ENCODE data around the gene DDN.

DDN gene

DNA sequence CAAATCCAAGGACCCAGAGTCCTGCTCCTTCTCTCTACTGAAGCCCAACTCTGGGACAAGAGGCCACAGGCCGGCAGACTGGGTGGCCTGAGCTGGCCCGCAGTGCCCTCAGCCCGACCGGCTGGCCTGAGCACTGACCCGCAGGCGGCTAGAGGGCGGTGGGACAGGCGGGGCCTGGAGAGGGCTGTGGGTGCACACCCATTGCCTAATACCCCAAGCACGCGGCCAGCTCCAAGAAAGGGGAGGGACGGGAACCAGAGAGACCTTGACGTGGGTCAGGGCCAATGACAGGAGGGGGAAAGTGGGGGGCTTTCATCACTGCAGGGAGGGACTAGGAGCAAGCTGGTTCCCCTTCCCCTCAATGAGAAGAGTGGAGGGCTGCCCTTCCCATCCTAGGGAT, 25.6 kb downstream of the DDN start:
- Histone ChIP-seq H3K4me3 (ENCODE audit: low read length) (no peak overlapping the region), H3K4me1 (ENCODE audit: control insufficient read depth, insufficient read depth, low read length) (peaks cover 42% of the 10 kb centered on the region), H3K9ac (ENCODE audit: low read length) (no peak overlapping the region), H3K27me3 (ENCODE audit: control insufficient read depth, insufficient read depth, low read length) (peaks cover 86% of the 10 kb centered on the region), H3K9me3 (ENCODE audit: control insufficient read depth, low read length) (no peaks in the 10 kb centered on the region), H3K36me3 (ENCODE audit: control insufficient read depth, insufficient read depth, low read length) (no peaks in the 10 kb centered on the region)

- no peak overlapping the region for H3K9ac ChIP-seq (ENCODE audit: low read length)
- H3K4me1 ChIP-seq (ENCODE audit: control insufficient read depth, insufficient read depth, low read length) = peaks cover 37% of the 10 kb centered on the region
- H3K36me3 ChIP-seq (ENCODE audit: control insufficient read depth, insufficient read depth, low read length) = no peaks in the 10 kb centered on the region
- H3K27me3 ChIP-seq (ENCODE audit: control insufficient read depth, insufficient read depth, low read length) = peaks cover 84% of the 10 kb centered on the region
- H3K9me3 ChIP-seq (ENCODE audit: control insufficient read depth, low read length) = no peaks in the 10 kb centered on the region
- no peak overlapping the region for H3K4me3 ChIP-seq (ENCODE audit: low read length)
Measured at GRCh38 chr12:48972952-48973483, 26.2 kb downstream of the DDN start.

- H3K27me3 ChIP-seq (ENCODE audit: control insufficient read depth, insufficient read depth, low read length) = peaks cover 79% of the 10 kb centered on the region
- H3K36me3 ChIP-seq (ENCODE audit: control insufficient read depth, insufficient read depth, low read length) = no peaks in the 10 kb centered on the region
- H3K4me3 ChIP-seq (ENCODE audit: low read length) = no peak overlapping the region
- peaks cover 30% of the 10 kb centered on the region for H3K4me1 ChIP-seq (ENCODE audit: control insufficient read depth, insufficient read depth, low read length)
- H3K9me3 ChIP-seq (ENCODE audit: control insufficient read depth, low read length) = no peaks in the 10 kb centered on the region
- H3K9ac ChIP-seq (ENCODE audit: low read length) = no peak overlapping the region
Measured at GRCh38 chr12:48972213-48972951, 26.8 kb downstream of the DDN start.

DNA sequence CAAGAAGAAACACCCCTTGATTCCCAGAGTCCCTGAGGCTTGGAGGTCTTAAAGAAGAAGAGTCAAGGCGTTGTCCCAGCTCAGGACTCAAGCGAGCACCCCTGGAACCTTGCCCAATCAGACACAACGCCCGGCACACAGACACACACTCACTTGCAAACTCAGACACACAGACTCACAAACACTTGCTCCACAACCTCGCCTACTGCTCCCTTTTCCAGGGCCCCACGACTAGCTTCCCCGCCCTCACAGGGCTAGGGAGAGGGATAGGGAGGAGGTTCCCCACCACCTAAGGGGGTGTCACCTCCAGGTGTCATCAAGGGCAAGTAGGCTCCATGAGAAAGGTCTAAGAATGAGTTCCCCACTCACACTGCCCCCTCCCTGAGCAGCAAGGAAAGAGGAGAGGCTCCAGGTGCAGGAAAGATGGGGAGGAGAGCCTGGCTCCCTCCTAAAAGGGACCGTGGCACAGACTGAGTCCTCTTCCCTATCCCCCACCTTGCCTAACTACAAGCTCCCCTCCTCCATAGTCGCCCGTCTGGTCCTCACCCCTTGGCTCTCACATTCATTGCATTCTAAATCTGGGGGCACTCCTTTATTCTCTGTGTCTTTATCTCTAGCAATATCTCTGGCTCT, 28.4 kb downstream of the DDN start:
- Histone ChIP-seq H3K36me3 (ENCODE audit: control insufficient read depth, insufficient read depth, low read length) (no peaks in the 10 kb centered on the region), H3K4me1 (ENCODE audit: control insufficient read depth, insufficient read depth, low read length) (peaks cover 28% of the 10 kb centered on the region), H3K27me3 (ENCODE audit: control insufficient read depth, insufficient read depth, low read length) (peaks cover 71% of the 10 kb centered on the region), H3K9me3 (ENCODE audit: control insufficient read depth, low read length) (no peaks in the 10 kb centered on the region), H3K4me3 (ENCODE audit: low read length) (no peak overlapping the region), H3K9ac (ENCODE audit: low read length) (no peak overlapping the region)

DNA sequence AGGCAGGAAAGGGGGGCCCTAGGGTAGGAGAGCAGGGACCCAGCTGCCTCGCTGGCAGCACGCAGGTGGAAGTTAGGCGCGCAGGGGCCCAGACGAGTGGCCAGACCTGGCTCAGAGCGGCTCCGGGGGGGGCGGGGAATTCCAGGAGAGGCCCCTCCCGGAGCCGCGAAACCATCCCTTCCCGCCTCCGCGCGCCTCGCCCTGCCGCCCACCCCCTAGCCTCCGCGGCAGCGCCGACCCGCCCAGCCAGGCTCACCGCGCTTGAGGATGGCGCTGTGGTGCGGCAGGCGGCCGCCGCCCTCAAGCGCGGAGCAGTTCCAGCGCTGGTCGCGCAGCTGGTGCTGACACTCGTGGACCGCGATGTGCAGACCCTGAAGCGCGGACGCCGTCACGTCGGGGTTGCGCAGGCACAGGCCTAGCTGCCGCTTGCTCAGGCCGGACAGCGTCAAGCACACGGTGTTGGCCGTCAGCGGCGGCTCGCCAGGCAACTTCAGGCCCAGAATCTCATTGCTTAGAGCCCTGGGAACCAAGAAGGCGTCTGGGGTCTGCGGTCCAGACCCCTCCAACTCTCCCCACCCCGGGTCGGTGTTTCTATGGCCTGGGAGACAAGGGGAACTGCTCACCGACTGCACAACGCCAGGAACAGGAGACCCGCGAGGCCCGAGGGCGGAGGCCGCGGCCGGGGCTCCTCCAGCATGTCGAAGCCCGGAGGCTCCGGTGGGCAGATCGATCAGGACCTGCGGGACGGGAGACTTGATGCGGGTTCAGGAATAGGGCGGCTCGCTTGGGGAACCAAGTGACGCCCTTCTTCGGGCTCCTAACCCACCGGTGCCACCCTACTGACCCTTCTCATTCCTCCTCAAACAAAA, 29.1 kb downstream of the DDN start:
- H3K4me3 ChIP-seq (ENCODE audit: low read length) = no peak overlapping the region
- no peak overlapping the region for H3K9ac ChIP-seq (ENCODE audit: low read length)
- H3K9me3 ChIP-seq (ENCODE audit: control insufficient read depth, low read length) = no peaks in the 10 kb centered on the region
- H3K4me1 ChIP-seq (ENCODE audit: control insufficient read depth, insufficient read depth, low read length) = peaks cover 28% of the 10 kb centered on the region
- H3K27me3 ChIP-seq (ENCODE audit: control insufficient read depth, insufficient read depth, low read length) = peaks cover 67% of the 10 kb centered on the region
- H3K36me3 ChIP-seq (ENCODE audit: control insufficient read depth, insufficient read depth, low read length) = no peaks in the 10 kb centered on the region

DNA sequence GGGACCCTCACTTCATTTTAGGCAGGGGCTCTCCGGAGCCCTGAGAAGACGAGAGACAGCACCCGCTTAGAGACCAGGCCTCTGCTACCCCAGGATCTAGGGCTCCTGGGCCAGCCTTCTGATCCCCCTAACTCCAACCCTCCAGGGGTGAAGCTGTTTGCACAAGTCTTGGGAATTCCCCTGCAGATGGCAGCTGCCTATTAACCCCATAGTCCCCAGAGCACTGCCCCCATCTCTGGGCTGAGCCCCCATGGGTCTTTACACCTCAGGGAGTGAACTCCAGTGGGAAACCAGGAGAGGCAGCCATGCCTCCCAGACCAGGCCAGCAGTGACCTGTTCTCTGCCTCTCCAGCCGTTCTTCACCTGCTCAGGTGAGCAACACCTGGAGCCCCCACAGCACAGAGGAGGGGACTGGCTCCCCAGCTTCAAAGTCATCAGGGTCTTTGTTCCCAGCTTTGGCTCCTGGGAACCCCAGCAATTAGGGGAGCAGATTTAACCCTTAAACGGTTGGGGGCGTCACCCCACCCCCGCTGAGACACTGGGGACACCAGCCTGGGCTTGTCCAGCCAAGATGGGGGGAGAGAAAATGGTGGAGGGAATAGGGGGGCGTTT, 29.9 kb downstream of the DDN start:
- Histone ChIP-seq H3K9ac (ENCODE audit: low read length) (peak overlapping the region; percentile 12), H3K9me3 (ENCODE audit: control insufficient read depth, low read length) (no peaks in the 10 kb centered on the region), H3K4me3 (ENCODE audit: low read length) (no peak overlapping the region), H3K4me1 (ENCODE audit: control insufficient read depth, insufficient read depth, low read length) (peaks cover 28% of the 10 kb centered on the region), H3K36me3 (ENCODE audit: control insufficient read depth, insufficient read depth, low read length) (no peaks in the 10 kb centered on the region), H3K27me3 (ENCODE audit: control insufficient read depth, insufficient read depth, low read length) (peaks cover 59% of the 10 kb centered on the region)

GRCh38 chr12:48968467-48968866, 30.7 kb downstream of the DDN start:
- H3K4me1 ChIP-seq (ENCODE audit: control insufficient read depth, insufficient read depth, low read length) = peaks cover 28% of the 10 kb centered on the region
- no peaks in the 10 kb centered on the region for H3K9me3 ChIP-seq (ENCODE audit: control insufficient read depth, low read length)
- H3K27me3 ChIP-seq (ENCODE audit: control insufficient read depth, insufficient read depth, low read length) = peaks cover 51% of the 10 kb centered on the region
- H3K9ac ChIP-seq (ENCODE audit: low read length) = no peak overlapping the region
- no peaks in the 10 kb centered on the region for H3K36me3 ChIP-seq (ENCODE audit: control insufficient read depth, insufficient read depth, low read length)
- no peak overlapping the region for H3K4me3 ChIP-seq (ENCODE audit: low read length)

GRCh38 chr12:48967991-48968390, 31.2 kb downstream of the DDN start:
- no peaks in the 10 kb centered on the region for H3K9me3 ChIP-seq (ENCODE audit: control insufficient read depth, low read length)
- no peak overlapping the region for H3K4me3 ChIP-seq (ENCODE audit: low read length)
- H3K27me3 ChIP-seq (ENCODE audit: control insufficient read depth, insufficient read depth, low read length) = peaks cover 46% of the 10 kb centered on the region
- no peak overlapping the region for H3K9ac ChIP-seq (ENCODE audit: low read length)
- no peaks in the 10 kb centered on the region for H3K36me3 ChIP-seq (ENCODE audit: control insufficient read depth, insufficient read depth, low read length)
- peaks cover 28% of the 10 kb centered on the region for H3K4me1 ChIP-seq (ENCODE audit: control insufficient read depth, insufficient read depth, low read length)

DNA sequence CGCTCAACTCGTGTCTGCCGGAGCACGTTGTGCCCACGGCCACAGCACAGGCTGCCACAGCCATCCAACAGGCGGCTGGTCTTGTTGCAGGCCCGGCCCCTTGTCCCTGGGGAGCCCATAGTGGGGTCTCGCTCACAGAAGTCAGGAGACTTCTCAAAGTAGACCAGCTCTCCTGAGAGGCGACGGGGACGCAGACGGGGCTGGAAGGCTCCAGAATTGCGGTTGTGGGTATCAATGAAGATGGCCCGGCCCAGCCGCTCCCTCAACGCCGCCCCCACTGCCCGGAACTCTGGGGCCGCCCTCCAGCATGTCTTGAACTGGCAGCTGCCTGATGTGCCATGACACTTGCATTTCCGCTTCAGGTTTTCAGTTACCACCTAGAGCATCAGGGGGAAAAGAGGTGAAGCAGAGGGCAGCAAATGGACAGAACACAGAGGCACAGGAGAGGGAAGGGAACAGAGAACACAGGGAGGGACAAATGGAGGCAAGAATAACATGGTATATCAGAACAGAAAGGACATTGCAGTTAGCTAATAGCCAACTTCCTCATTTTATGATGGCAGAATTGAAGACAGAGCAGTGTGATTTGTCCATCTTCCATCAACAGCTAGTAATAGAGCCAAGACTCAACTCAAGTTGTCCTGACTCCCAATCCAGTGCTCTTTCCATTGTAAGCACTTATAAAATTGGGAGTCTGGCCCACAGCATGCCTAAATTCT, 32.8 kb downstream of the DDN start:
- Histone ChIP-seq H3K27me3 (ENCODE audit: control insufficient read depth, insufficient read depth, low read length) (peaks cover 29% of the 10 kb centered on the region), H3K4me1 (ENCODE audit: control insufficient read depth, insufficient read depth, low read length) (peaks cover 22% of the 10 kb centered on the region), H3K36me3 (ENCODE audit: control insufficient read depth, insufficient read depth, low read length) (no peaks in the 10 kb centered on the region), H3K4me3 (ENCODE audit: low read length) (no peak overlapping the region), H3K9me3 (ENCODE audit: control insufficient read depth, low read length) (no peaks in the 10 kb centered on the region), H3K9ac (ENCODE audit: low read length) (no peak overlapping the region)

- H3K36me3 ChIP-seq (ENCODE audit: control insufficient read depth, insufficient read depth, low read length) = no peaks in the 10 kb centered on the region
- H3K4me1 ChIP-seq (ENCODE audit: control insufficient read depth, insufficient read depth, low read length) = peaks cover 13% of the 10 kb centered on the region
- peaks cover 25% of the 10 kb centered on the region for H3K27me3 ChIP-seq (ENCODE audit: control insufficient read depth, insufficient read depth, low read length)
- H3K4me3 ChIP-seq (ENCODE audit: low read length) = no peak overlapping the region
- H3K9ac ChIP-seq (ENCODE audit: low read length) = no peak overlapping the region
- no peaks in the 10 kb centered on the region for H3K9me3 ChIP-seq (ENCODE audit: control insufficient read depth, low read length)
Measured at GRCh38 chr12:48965298-48965838, 33.8 kb downstream of the DDN start.

DNA sequence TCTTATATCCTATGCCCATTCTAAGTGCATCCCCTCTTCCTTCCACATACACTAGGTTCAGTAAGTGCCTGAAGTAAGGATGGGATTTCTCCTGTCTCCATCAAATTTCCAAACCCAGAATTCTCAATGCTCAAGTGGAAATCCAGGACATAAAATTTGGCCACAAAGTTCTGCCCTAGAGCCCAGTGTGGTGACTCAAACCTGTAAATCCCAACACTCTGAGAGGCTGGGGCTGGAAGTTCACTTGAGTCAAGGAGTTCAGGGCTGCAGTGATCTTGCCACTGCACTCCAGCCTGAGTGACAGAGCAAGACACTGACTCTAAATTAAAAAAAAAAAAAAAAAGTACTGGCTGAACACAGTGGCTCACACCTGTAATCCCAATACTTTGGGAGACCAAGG, 37.4 kb downstream of the DDN start:
- no peaks in the 10 kb centered on the region for H3K9me3 ChIP-seq (ENCODE audit: control insufficient read depth, low read length)
- H3K9ac ChIP-seq (ENCODE audit: low read length) = no peak overlapping the region
- peaks cover 5% of the 10 kb centered on the region for H3K27me3 ChIP-seq (ENCODE audit: control insufficient read depth, insufficient read depth, low read length)
- no peaks in the 10 kb centered on the region for H3K36me3 ChIP-seq (ENCODE audit: control insufficient read depth, insufficient read depth, low read length)
- no peak overlapping the region for H3K4me3 ChIP-seq (ENCODE audit: low read length)
- peaks cover 6% of the 10 kb centered on the region for H3K4me1 ChIP-seq (ENCODE audit: control insufficient read depth, insufficient read depth, low read length)

Measured in mucosa of stomach (tissue), 1 donor.